LHCN-M2 (cell line): ENCODE results near the gene SYT4. TPM values are rescaled to one million over a fixed set of nuclear protein-coding genes. Genes with fewer than 3 reads are reported as not detected.

Source experiments
- DNase-seq: peaks from one replicate; pipeline ENCODE4 v3.0.0-alpha.2; 2012; ENCODE audit warnings: low read depth
- total RNA-seq: library from RNA; depleted of rRNA; stranded (reverse); fragments of >200 nt; gene quantifications from 2 replicates; pipeline ENCODE4 v1.2.3, GENCODE V29; 2014; rRNA removed

SYT4 gene
- total RNA-seq, 1 experiment from 2014 or later, result not detected

DNA sequence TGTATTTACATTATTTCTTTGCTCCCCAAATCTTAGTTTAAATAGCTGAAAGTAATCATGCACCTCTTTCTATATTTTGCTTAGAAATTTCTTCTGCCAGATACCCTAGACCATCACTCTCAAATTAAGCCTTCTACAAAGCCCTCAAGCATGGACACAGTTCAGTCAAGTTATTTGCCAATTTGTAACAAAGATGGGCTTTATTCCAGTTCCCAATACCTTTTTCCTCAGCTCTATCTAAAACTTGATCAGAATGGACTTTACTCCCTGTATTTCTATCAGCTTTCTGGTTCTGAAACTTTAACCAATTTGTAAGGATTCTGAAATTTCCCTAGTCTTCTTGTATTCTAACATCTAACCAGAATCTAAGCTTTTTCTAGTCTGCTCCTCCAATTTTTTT lies 56.6 kb downstream of the SYT4 start:
- no peak for DNase-seq

Other genes starting within 250 kb of the SYT4 start
- not detected in 2 replicates for gene RIT2, start 161.8 kb downstream of the SYT4 start, total RNA-seq